Measurements from ENCODE around the gene GRIN3B. TPM values are rescaled to one million over a fixed set of nuclear protein-coding genes. Genes with fewer than 3 reads are reported as not detected.

GRIN3B gene
- polyA plus RNA-seq, 1 of the 3 experiments (the other 2 are of a cell fraction): 1.5 TPM

DNA sequence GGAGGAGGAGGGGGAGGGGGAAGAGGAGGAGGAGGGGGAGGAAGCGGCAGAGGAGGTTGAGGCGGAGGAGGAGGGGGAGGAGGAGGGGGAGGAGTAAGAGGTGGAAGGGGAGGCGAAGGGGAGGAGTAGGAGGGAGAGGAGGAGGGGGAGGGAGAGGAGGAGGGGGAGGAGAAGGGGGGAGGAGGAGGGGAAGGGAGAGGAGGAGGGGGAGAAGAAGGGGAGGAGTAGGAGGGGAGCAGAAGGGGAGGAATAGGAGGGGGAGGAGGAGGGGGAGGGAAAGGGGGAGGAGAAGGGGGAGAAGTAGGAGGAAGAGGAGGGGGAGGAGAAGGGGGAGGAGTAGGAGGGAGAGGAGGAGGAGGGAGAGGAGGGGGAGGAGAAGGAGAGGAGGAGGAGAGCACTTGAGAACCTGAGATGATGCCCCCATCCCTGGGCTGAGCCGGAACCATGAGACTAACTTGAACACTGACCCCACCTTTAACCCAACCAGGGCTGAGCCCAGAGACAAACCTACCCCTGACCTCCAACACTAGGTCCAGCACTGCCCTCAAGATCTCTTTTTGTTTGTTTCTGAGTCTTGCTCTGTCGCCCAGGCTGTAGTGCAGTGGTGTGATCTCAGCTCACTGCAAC is 52.2 kb downstream of the GRIN3B start:
- Histone ChIP-seq H3K4me2 (no peak overlapping the region), H3K9me2 (no peaks in the 10 kb centered on the region), H3K9me3 (peaks cover 8% of the 10 kb centered on the region; the same call in 1 of the 2 replicates), H4K20me1 (ENCODE audit: insufficient read depth) (no peaks in the 10 kb centered on the region), H3K27ac (ENCODE audit: low read depth in 2 of 2, low read length in 1 of 2) (no peak overlapping the region), H2AFZ (ENCODE audit: low read depth) (no peak overlapping the region), H3K4me3 (ENCODE audit: low read depth in 2 of 2, low read length in 1 of 2) (no peak overlapping the region), H3K79me2 (ENCODE audit: insufficient read depth) (no peaks in the 10 kb centered on the region), H3K36me3 (replicated peaks in 1 of 2; ENCODE audit: control insufficient read depth in 1 of 2, insufficient read depth in 2 of 2, low read length in 1 of 2) (no peaks in the 10 kb centered on the region), H3K27me3 (ENCODE audit: insufficient read depth) (no peaks in the 10 kb centered on the region), H3K4me1 (ENCODE audit: control insufficient read depth in 1 of 2, insufficient read depth in 2 of 2, low read depth in 1 of 2, low read length in 1 of 2) (no peaks in the 10 kb centered on the region), H3K9ac (no peak overlapping the region), H3F3A (replicated peaks; ENCODE audit: insufficient read depth) (peaks cover 4% of the 10 kb centered on the region)
- DNase-seq: no peak
- WGBS (ENCODE audit: low lambda C conversion rate): 67% methylated on average over 5 of the region's 5 CpGs
- no peak for TF ChIP-seq CHD2 (IDR thresholded peaks at IDR 0.05; ENCODE audit: low read length, partially characterized antibody)
- no peak for TF ChIP-seq RXRA (IDR thresholded peaks at IDR 0.05; ENCODE audit: borderline replicate concordance, low read depth)
- TF ChIP-seq GABPA (IDR thresholded peaks at IDR 0.05; ENCODE audit: low read depth): no peak
- TF ChIP-seq SIN3A (IDR thresholded peaks at IDR 0.05; ENCODE audit: borderline replicate concordance, low read depth, low read length): no peak
- no peak for TF ChIP-seq RAD21 (IDR thresholded peaks at IDR 0.05; ENCODE audit: low read length)
- TF ChIP-seq YY1 (IDR thresholded peaks at IDR 0.05; ENCODE audit: low read depth): no peak
- no peak for TF ChIP-seq RFX5 (IDR thresholded peaks at IDR 0.05; ENCODE audit: low read length)
- TF ChIP-seq TCF12 (IDR thresholded peaks at IDR 0.05): no peak
- TF ChIP-seq FOXM1 (IDR thresholded peaks at IDR 0.05; ENCODE audit: low read depth): no peak
- no peak for TF ChIP-seq RCOR1 (IDR thresholded peaks at IDR 0.05; ENCODE audit: low read length)
- TF ChIP-seq, protein P1, sequence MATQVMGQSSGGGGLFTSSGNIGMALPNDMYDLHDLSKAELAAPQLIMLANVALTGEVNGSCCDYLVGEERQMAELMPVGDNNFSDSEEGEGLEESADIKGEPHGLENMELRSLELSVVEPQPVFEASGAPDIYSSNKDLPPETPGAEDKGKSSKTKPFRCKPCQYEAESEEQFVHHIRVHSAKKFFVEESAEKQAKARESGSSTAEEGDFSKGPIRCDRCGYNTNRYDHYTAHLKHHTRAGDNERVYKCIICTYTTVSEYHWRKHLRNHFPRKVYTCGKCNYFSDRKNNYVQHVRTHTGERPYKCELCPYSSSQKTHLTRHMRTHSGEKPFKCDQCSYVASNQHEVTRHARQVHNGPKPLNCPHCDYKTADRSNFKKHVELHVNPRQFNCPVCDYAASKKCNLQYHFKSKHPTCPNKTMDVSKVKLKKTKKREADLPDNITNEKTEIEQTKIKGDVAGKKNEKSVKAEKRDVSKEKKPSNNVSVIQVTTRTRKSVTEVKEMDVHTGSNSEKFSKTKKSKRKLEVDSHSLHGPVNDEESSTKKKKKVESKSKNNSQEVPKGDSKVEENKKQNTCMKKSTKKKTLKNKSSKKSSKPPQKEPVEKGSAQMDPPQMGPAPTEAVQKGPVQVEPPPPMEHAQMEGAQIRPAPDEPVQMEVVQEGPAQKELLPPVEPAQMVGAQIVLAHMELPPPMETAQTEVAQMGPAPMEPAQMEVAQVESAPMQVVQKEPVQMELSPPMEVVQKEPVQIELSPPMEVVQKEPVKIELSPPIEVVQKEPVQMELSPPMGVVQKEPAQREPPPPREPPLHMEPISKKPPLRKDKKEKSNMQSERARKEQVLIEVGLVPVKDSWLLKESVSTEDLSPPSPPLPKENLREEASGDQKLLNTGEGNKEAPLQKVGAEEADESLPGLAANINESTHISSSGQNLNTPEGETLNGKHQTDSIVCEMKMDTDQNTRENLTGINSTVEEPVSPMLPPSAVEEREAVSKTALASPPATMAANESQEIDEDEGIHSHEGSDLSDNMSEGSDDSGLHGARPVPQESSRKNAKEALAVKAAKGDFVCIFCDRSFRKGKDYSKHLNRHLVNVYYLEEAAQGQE (IDR thresholded peaks at IDR 0.05; ENCODE audit: low read depth, low read length): no peak
- no peak for TF ChIP-seq GATA2 (CRISPR knock-in tag; IDR thresholded peaks at IDR 0.05)
- ChIA-PET POLR2A (no interaction called here), CTCF (no interaction called here)

DNA sequence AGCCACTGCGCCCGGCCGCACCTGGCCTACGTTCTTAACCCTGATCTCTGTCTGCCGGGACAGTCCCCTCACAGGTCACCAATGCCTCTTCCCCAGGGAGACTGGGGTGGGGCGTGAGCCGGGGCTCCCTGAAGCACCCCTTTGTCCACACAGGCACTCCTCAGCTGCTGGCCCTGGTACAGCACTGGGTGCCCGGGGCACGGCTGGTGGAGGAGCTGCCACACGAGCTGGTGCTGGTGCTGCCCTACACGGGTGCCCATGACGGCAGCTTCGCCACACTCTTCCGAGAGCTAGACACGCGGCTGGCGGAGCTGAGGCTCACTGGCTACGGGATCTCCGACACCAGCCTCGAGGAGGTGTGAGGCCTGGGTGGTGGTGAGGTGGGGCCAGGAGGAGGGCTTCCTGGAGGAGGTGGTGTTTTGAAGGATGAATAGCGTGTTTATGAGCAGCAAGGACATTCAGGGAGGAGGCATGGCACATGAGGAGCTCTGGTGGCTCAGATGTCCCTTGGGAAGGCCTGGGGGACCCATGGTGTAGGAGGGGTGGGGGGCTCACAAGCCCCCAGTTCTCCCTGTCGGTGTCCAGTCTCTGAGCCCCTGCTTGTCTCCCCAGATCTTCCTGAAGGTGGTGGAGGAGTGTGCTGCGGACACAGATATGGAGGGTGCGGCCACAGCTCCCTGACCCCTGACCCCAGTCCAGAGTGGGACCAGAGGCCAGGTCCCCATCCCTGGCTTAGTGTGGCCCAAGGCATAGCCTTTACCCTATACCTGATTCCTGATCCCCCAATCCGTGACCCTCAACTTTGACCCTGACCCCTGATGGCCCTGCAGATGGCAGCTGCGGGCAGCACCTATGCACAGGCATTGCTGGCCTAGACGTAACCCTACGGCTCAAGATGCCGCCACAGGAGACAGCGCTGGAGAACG is 53.2 kb downstream of the GRIN3B start:
- no peaks in the 10 kb centered on the region for H3K36me3 ChIP-seq (replicated peaks in 1 of 2; ENCODE audit: control insufficient read depth in 1 of 2, insufficient read depth in 2 of 2, low read length in 1 of 2)
- 76% methylated on average over 19 of the region's 31 CpGs for WGBS (ENCODE audit: low lambda C conversion rate)
- POLR2A ChIA-PET: no interaction called here
- TF ChIP-seq NFIC (IDR thresholded peaks at IDR 0.05; ENCODE audit: borderline replicate concordance) (no peak), CHD2 (IDR thresholded peaks at IDR 0.05; ENCODE audit: low read length, partially characterized antibody) (no peak), JUND (IDR thresholded peaks at IDR 0.05) (no peak), TEAD4 (IDR thresholded peaks at IDR 0.05; ENCODE audit: borderline replicate concordance, insufficient read depth) (no peak), YY1 (IDR thresholded peaks at IDR 0.05; ENCODE audit: low read depth) (no peak), FOSL2 (IDR thresholded peaks at IDR 0.05; ENCODE audit: borderline replicate concordance, low read depth) (no peak), TCF12 (IDR thresholded peaks at IDR 0.05) (no peak), TAF1 (IDR thresholded peaks at IDR 0.05; ENCODE audit: borderline replicate concordance, low read depth, low read length) (no peak), GATA2 (CRISPR knock-in tag; IDR thresholded peaks at IDR 0.05) (no peak), EP300 (IDR thresholded peaks at IDR 0.05; ENCODE audit: borderline replicate concordance in 1 of 2, low read depth in 1 of 2, low read length in 1 of 2) (no peak), RXRA (IDR thresholded peaks at IDR 0.05; ENCODE audit: borderline replicate concordance, low read depth) (no peak)
- TF ChIP-seq, protein P2, sequence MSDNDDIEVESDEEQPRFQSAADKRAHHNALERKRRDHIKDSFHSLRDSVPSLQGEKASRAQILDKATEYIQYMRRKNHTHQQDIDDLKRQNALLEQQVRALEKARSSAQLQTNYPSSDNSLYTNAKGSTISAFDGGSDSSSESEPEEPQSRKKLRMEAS (IDR thresholded peaks at IDR 0.05; ENCODE audit: low read depth): no peak
- TF ChIP-seq, protein P3, sequence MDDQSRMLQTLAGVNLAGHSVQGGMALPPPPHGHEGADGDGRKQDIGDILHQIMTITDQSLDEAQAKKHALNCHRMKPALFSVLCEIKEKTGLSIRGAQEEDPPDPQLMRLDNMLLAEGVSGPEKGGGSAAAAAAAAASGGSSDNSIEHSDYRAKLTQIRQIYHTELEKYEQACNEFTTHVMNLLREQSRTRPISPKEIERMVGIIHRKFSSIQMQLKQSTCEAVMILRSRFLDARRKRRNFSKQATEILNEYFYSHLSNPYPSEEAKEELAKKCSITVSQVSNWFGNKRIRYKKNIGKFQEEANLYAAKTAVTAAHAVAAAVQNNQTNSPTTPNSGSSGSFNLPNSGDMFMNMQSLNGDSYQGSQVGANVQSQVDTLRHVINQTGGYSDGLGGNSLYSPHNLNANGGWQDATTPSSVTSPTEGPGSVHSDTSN (IDR thresholded peaks at IDR 0.05): no peak
- TF ChIP-seq, protein P4, sequence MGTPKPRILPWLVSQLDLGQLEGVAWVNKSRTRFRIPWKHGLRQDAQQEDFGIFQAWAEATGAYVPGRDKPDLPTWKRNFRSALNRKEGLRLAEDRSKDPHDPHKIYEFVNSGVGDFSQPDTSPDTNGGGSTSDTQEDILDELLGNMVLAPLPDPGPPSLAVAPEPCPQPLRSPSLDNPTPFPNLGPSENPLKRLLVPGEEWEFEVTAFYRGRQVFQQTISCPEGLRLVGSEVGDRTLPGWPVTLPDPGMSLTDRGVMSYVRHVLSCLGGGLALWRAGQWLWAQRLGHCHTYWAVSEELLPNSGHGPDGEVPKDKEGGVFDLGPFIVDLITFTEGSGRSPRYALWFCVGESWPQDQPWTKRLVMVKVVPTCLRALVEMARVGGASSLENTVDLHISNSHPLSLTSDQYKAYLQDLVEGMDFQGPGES (IDR thresholded peaks at IDR 0.05; ENCODE audit: low read depth, low read length): no peak

More for the DNA sequence above, 53.2 kb downstream of the GRIN3B start:
- no peak for DNase-seq
- H3F3A ChIP-seq (replicated peaks; ENCODE audit: insufficient read depth): peaks cover 4% of the 10 kb centered on the region
- H3K9ac ChIP-seq: no peak overlapping the region
- H3K9me2 ChIP-seq: no peaks in the 10 kb centered on the region
- no peaks in the 10 kb centered on the region for H3K4me1 ChIP-seq (ENCODE audit: control insufficient read depth in 1 of 2, insufficient read depth in 2 of 2, low read depth in 1 of 2, low read length in 1 of 2)
- CTCF ChIA-PET: interaction anchor here (0.9 to 1.3 kb wide), 4 partner anchors 10 to 140 kb away, joined by 3 to 6 read pairs (median 5); partner anchors contain the start of gene ARHGAP45
- no peak overlapping the region for H3K4me3 ChIP-seq (ENCODE audit: low read depth in 2 of 2, low read length in 1 of 2)
- no peak overlapping the region for H3K4me2 ChIP-seq
- H3K27ac ChIP-seq (ENCODE audit: low read depth in 2 of 2, low read length in 1 of 2): no peak overlapping the region
- H3K9me3 ChIP-seq: peaks cover 11% of the 10 kb centered on the region; the same call in 1 of the 2 replicates
- no peaks in the 10 kb centered on the region for H3K79me2 ChIP-seq (ENCODE audit: insufficient read depth)
- no peaks in the 10 kb centered on the region for H4K20me1 ChIP-seq (ENCODE audit: insufficient read depth)
- H2AFZ ChIP-seq (ENCODE audit: low read depth): no peak overlapping the region
- no peaks in the 10 kb centered on the region for H3K27me3 ChIP-seq (ENCODE audit: insufficient read depth)
